OCI-LY1 (cell line): ENCODE data around the gene INPP5K.

Experiments
- H2AFZ ChIP-seq: fragments of 200-600 bp; sonication (generic), shearing (Covaris generic); 2 replicates; pipeline ENCODE4 v1.6.0; 2014; ENCODE audit warnings: antibody characterized with exemption, mild to moderate bottlenecking, low read length
- H3F3A ChIP-seq: fragments of 200-600 bp; sonication (generic), shearing (Covaris generic); 2 replicates; pipeline ENCODE4 v1.6.0; 2014; ENCODE audit warnings: mild to moderate bottlenecking, antibody characterized with exemption, low read length, moderate library complexity; ENCODE audit not compliant: insufficient read depth
- H3K27ac ChIP-seq: fragments of 200-600 bp; sonication (generic); 2 replicates; pipeline ENCODE4 v1.5.1; 2014; ENCODE audit warnings: low read length, mixed run types, mild to moderate bottlenecking, low read depth; ENCODE audit not compliant: poor library complexity, severe bottlenecking
- H3K27me3 ChIP-seq: fragments of 200-600 bp; sonication (generic); 2 replicates; pipeline ENCODE4 v1.6.0; 2014; ENCODE audit warnings: antibody characterized with exemption, mild to moderate bottlenecking, low read length, moderate library complexity; ENCODE audit not compliant: insufficient read depth
- H3K36me3 ChIP-seq: fragments of 200-600 bp; sonication (generic); 2 replicates; pipeline ENCODE4 v1.6.1; 2014; ENCODE audit warnings: mild to moderate bottlenecking, antibody characterized with exemption, low read length, moderate library complexity, mixed read lengths; ENCODE audit not compliant: insufficient read depth
- H3K4me1 ChIP-seq: fragments of 200-600 bp; sonication (generic); 2 replicates; pipeline ENCODE4 v1.5.1; 2014; ENCODE audit warnings: mild to moderate bottlenecking, low read length, moderate library complexity; ENCODE audit not compliant: insufficient read depth, severe bottlenecking
- H3K4me2 ChIP-seq: fragments of 200-600 bp; sonication (generic), shearing (Covaris generic); 2 replicates; pipeline ENCODE4 v1.6.1; 2014; ENCODE audit warnings: low read length
- H3K4me3 ChIP-seq: fragments of 200-600 bp; sonication (generic); 2 replicates; pipeline ENCODE4 v1.5.1; 2014; ENCODE audit warnings: low read length, low read depth, mild to moderate bottlenecking, mixed read lengths; ENCODE audit not compliant: poor library complexity, severe bottlenecking
- H3K79me2 ChIP-seq: fragments of 200-600 bp; shearing (Covaris generic); 2 replicates; pipeline ENCODE4 v1.6.1; 2016; ENCODE audit warnings: mixed run types, low read length, mixed read lengths; ENCODE audit not compliant: insufficient read depth
- H3K9ac ChIP-seq: fragments of 200-600 bp; sonication (generic), shearing (Covaris generic); 2 replicates; pipeline ENCODE4 v1.6.1; 2014; ENCODE audit warnings: mild to moderate bottlenecking, low read length, mixed read lengths
- H3K9me2 ChIP-seq: fragments of 200-600 bp; sonication (generic), shearing (Covaris generic); 2 replicates; pipeline ENCODE4 v1.6.1; 2014; ENCODE audit warnings: low read depth, mild to moderate bottlenecking, low read length, mixed read lengths
- H3K9me3 ChIP-seq: fragments of 200-600 bp; shearing (Covaris generic); 2 replicates; pipeline ENCODE4 v1.6.1; 2014; ENCODE audit warnings: low read length, mixed read lengths
- H4K20me1 ChIP-seq: fragments of 200-600 bp; sonication (generic), shearing (Covaris generic); 2 replicates; pipeline ENCODE4 v1.6.0; 2016; ENCODE audit warnings: mild to moderate bottlenecking, low read length; ENCODE audit not compliant: insufficient read depth
- CTCF ChIP-seq: fragments of 200-600 bp; sonication (generic), shearing (Covaris generic); IDR thresholded peaks from 2 replicates; pipeline ENCODE4 v1.5.1; 2017; ENCODE audit warnings: mild to moderate bottlenecking, antibody characterized with exemption, low read length, moderate library complexity, mixed read lengths
- EZH2 ChIP-seq: fragments of 200-600 bp; sonication (generic), shearing (Covaris generic); IDR thresholded peaks from 2 replicates; pipeline ENCODE4 v1.8.0; 2017; ENCODE audit warnings: borderline replicate concordance, mixed run types, mild to moderate bottlenecking, antibody characterized with exemption, low read length, moderate library complexity, mixed read lengths

Gene INPP5K

DNA sequence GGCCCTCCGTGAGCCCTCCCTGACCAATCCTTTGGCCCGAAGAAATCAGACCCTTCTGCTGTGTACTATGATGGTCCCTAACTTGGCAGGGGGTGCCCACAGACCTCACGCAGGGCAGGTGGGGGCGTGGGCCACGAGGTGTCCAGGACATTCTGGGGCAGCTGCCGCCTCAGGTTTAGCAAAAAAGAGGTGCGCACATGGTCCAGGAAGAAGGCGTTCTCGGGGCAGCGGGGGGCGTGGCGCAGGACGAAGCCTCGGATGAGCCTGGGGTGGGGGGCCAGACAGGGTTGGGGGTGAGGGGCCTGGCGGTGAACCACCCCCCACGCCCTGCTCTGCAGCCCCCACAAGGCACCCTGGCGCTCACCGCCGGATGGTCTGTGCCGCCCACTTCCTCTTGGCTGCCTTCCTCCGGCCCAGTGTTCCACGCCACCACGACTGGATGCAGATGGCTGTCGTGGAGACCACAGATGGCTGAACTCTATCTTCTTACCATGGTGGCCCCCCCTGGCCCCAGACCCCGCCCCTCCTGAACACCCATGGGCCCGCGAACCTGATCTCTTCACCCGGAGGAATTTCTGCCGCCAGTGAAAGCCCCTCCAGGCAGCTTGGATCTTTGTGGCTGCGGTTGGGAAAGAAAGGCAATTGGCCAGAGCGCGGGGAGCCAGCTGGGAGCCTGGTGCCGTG is 46.2 kb downstream of the INPP5K start:
- Histone ChIP-seq H3K9me3 (no peaks in the 10 kb centered on the region), H2AFZ (no peak overlapping the region), H3K27ac (no peak overlapping the region), H3K79me2 (no peaks in the 10 kb centered on the region), H3K4me3 (no peak overlapping the region), H3K4me2 (no peak overlapping the region), H4K20me1 (no peaks in the 10 kb centered on the region), H3K36me3 (peaks cover 44% of the 10 kb centered on the region), H3K9me2 (no peaks in the 10 kb centered on the region), H3K27me3 (no peaks in the 10 kb centered on the region), H3K9ac (no peak overlapping the region), H3F3A (no peaks in the 10 kb centered on the region), H3K4me1 (peaks cover 12% of the 10 kb centered on the region)
- no peak for TF ChIP-seq CTCF
- TF ChIP-seq EZH2, result no peak

DNA sequence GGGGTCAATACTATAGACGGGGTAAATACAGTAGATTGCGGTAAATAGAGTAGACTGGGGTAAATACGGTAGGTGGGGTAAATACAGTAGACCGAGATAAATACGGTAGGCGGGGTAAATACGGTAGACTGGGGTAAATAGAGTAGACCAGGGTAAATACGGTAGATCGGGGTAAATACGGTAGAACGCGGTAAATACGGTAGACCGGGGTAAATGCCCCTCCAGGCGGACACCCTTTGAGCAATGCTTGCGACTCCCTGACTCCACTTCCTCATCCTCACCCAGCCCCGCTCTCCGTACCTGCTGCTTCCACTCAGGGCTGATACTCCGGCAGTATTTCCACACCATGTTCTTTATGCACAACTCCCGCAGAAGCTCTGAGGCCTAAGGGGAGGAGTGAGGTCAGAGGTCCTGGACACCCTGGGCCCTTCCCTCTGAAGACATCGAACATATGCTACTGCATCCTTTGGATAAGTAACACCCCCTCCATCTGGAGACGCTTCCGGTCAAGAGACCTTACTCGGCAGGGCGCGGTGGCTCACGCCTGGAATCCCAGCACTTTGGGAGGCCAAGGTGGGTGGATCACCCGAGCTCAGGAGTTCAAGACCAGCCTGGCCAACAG is 47.1 kb downstream of the INPP5K start:
- Histone ChIP-seq H3K4me2 (no peak overlapping the region), H3K79me2 (no peaks in the 10 kb centered on the region), H3K27ac (no peak overlapping the region), H3K9me2 (no peaks in the 10 kb centered on the region), H3K9ac (no peak overlapping the region), H3F3A (no peaks in the 10 kb centered on the region), H3K36me3 (peaks cover 46% of the 10 kb centered on the region), H2AFZ (no peak overlapping the region), H3K27me3 (no peaks in the 10 kb centered on the region), H3K4me3 (no peak overlapping the region), H3K9me3 (no peaks in the 10 kb centered on the region), H3K4me1 (peaks cover 3% of the 10 kb centered on the region), H4K20me1 (no peaks in the 10 kb centered on the region)
- TF ChIP-seq CTCF (no peak), EZH2 (no peak)

DNA sequence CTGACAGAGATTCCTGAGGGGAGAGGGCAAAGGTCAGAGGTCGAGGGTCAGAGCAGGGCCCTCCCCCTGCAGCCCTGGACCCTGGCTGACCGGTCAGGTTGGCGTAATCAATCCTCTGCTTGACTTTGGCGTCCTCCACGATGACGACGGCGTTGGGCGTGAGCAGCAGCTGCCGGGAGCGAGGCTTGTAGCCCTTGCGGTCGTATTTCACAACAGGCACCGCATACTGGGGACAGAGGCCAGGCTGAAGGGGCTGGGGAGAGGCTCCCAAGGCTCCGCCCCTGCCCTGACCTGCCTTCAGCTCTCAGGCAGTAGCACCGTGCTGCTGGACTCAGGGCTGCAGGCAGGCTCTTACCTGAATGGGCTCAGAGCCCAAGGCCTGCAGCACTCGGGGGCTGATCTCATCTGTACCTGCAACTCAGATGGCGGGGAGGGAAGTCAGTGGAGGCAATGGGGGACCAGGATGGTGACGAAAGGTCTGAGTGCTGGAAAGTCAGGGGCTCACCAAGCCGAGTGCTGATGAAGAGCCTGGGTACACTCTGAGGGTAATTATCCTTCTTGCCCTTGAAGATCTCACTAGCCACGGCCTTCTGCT is 48.4 kb downstream of the INPP5K start:
- H3K4me1 ChIP-seq, result peaks cover 6% of the 10 kb centered on the region
- no peaks in the 10 kb centered on the region for H3K27me3 ChIP-seq
- H4K20me1 ChIP-seq, result no peaks in the 10 kb centered on the region
- no peak overlapping the region for H3K27ac ChIP-seq
- TF ChIP-seq CTCF, result no peak
- H2AFZ ChIP-seq, result no peak overlapping the region
- H3K36me3 ChIP-seq, result peaks cover 46% of the 10 kb centered on the region
- H3F3A ChIP-seq, result no peaks in the 10 kb centered on the region
- H3K9me2 ChIP-seq, result no peaks in the 10 kb centered on the region
- H3K4me2 ChIP-seq, result no peak overlapping the region
- H3K79me2 ChIP-seq, result no peaks in the 10 kb centered on the region
- H3K9me3 ChIP-seq, result no peaks in the 10 kb centered on the region
- no peak overlapping the region for H3K4me3 ChIP-seq
- no peak overlapping the region for H3K9ac ChIP-seq
